NCI-H2029 treated with DMSO at 0.1 percent for 48 hours (cell line): ENCODE results near the gene HECTD3.
"Not testable (repeated sequence)": the region's sequence is repeated elsewhere in the genome, so short reads cannot be mapped to it uniquely, and the experiment has no call there.

Experiments used
- DNase-seq: peaks from one replicate; lab custom pipeline; 2025; lab: John Stamatoyannopoulos, UW

Gene HECTD3

GRCh38 chr1:45014321-45015028, 3.4 kb upstream of the HECTD3 start:
- DNase-seq: peak; percentile 91

GRCh38 chr1:45013551-45014209, 2.6 kb upstream of the HECTD3 start:
- DNase-seq: no peak

GRCh38 chr1:45012639-45013278, 1.6 kb upstream of the HECTD3 start:
- peak; percentile 84 for DNase-seq

GRCh38 chr1:45011837-45012638, 914 bp upstream of the HECTD3 start, which contains the start of gene UROD:
Gene UROD, plus strand, starts transcription at chr1:45012254. Its CDS starts 12 bp downstream, at chr1:45012266.
- DNase-seq: peak; percentile 99

GRCh38 chr1:45009956-45010854, 919 bp downstream of the HECTD3 start:
- DNase-seq: peak; percentile 46

GRCh38 chr1:45009296-45009865, 1.7 kb downstream of the HECTD3 start:
- DNase-seq: no peak

- DNase-seq: no peak
Observed at GRCh38 chr1:45008516-45008915, 2.6 kb downstream of the HECTD3 start.

- DNase-seq: no peak
Observed at GRCh38 chr1:45008076-45008475, 3.0 kb downstream of the HECTD3 start.

- no peak for DNase-seq
Observed at GRCh38 chr1:45007311-45007710, 3.8 kb downstream of the HECTD3 start.

- no peak for DNase-seq
Observed at GRCh38 chr1:45005761-45006160, 5.4 kb downstream of the HECTD3 start.

- DNase-seq: no peak
Observed at GRCh38 chr1:45004281-45004920, 6.7 kb downstream of the HECTD3 start.

- DNase-seq: no peak
Observed at GRCh38 chr1:45003741-45004140, 7.4 kb downstream of the HECTD3 start.

- no peak for DNase-seq
Observed at GRCh38 chr1:45002650-45003645, 8.2 kb downstream of the HECTD3 start.

- not testable (repeated sequence) for DNase-seq
Observed at GRCh38 chr1:45001576-45001975, 9.5 kb downstream of the HECTD3 start.

GRCh38 chr1:45001011-45001481, 10.1 kb downstream of the HECTD3 start:
- no peak for DNase-seq

- no peak for DNase-seq
Observed at GRCh38 chr1:44999232-44999631, 11.9 kb downstream of the HECTD3 start.

GRCh38 chr1:44995467-44996238, 15.5 kb downstream of the HECTD3 start:
- DNase-seq: no peak

GRCh38 chr1:44994309-44994898, 16.7 kb downstream of the HECTD3 start:
- no peak for DNase-seq
